PC-3 (cell line): ENCODE results near the gene GAS7. TPM values are rescaled to one million over a fixed set of nuclear protein-coding genes. Genes with fewer than 3 reads are reported as not detected.
"Not testable (repeated sequence)": the region's sequence is repeated elsewhere in the genome, so short reads cannot be mapped to it uniquely, and the experiment has no call there.

Experiments used
- ATAC-seq: fragments of 200-7000 bp; cut with Tn5 transposase; 2 replicates; pipeline ENCODE4 v1.9.1; 2020; ENCODE audit warnings: mild to moderate bottlenecking, moderate library complexity
- BruUV-seq: library from RNA; stranded (reverse); fragments of 400-500 nt; replicated peaks from 2 replicates; lab custom pipeline; 2021; lab: Mats Ljungman, UMichigan
- CTCF ChIA-PET: fragments of 300-600 bp; sonication (Branson Sonifier 250); formaldehyde crosslinking; loops from one replicate; lab custom pipeline; 2022; ENCODE audit warnings: antibody characterized with exemption; lab: Charles Lee
- POLR2A ChIA-PET: fragments of 300-600 bp; sonication (Branson Sonifier 250); formaldehyde crosslinking; loops from one replicate; lab custom pipeline; 2022; ENCODE audit warnings: antibody characterized with exemption; ENCODE audit not compliant: unreplicated experiment; lab: Charles Lee
- DNase-seq: peaks from one replicate; pipeline ENCODE4 v3.0.0-alpha.2; 2015
- H2AFZ ChIP-seq: fragments of 300-600 bp; sonication (generic); 2 replicates; pipeline ENCODE4 v1.6.0; 2016; ENCODE audit warnings: antibody characterized with exemption, low read length
- H3F3A ChIP-seq: fragments of 300-600 bp; sonication (generic); one replicate; pipeline ENCODE4 v1.6.0; 2017; ENCODE audit warnings: antibody characterized with exemption, low read length, control low read depth, mild to moderate bottlenecking; ENCODE audit not compliant: unreplicated experiment
- H3K27ac ChIP-seq: fragments of 300-600 bp; sonication (generic); 2 replicates; pipeline ENCODE4 v1.5.1; 2016; ENCODE audit warnings: mild to moderate bottlenecking, low read length
- H3K27me3 ChIP-seq: fragments of 300-600 bp; sonication (generic); 2 replicates; pipeline ENCODE4 v1.6.1; 2016; ENCODE audit warnings: low read length, mixed read lengths
- H3K36me3 ChIP-seq: fragments of 300-600 bp; sonication (generic); 2 replicates; pipeline ENCODE4 v1.6.1; 2016; ENCODE audit warnings: low read depth, mixed run types, low read length, mixed read lengths
- H3K4me1 ChIP-seq: fragments of 300-600 bp; sonication (generic); 2 replicates; pipeline ENCODE4 v1.5.1; 2016; ENCODE audit warnings: low read length; ENCODE audit not compliant: insufficient read depth
- H3K4me2 ChIP-seq: fragments of 300-600 bp; sonication (generic); 2 replicates; pipeline ENCODE4 v1.6.0; 2016; ENCODE audit warnings: low read length
- H3K4me3 ChIP-seq: fragments of 300-600 bp; sonication (generic); 2 replicates; pipeline ENCODE4 v1.5.1; 2016; ENCODE audit warnings: mild to moderate bottlenecking, low read length, mixed read lengths
- H3K79me2 ChIP-seq: fragments of 300-600 bp; sonication (generic); 2 replicates; pipeline ENCODE4 v1.6.1; 2017; ENCODE audit warnings: low read length, mixed read lengths
- H3K9ac ChIP-seq: fragments of 300-600 bp; sonication (generic); 2 replicates; pipeline ENCODE4 v1.6.0; 2016; ENCODE audit warnings: mild to moderate bottlenecking, low read length
- H3K9me2 ChIP-seq: fragments of 300-600 bp; sonication (generic); replicated peaks from 2 replicates; pipeline ENCODE4 v1.6.1; 2016; ENCODE audit warnings: mixed run types, low read length, mixed read lengths
- H3K9me3 ChIP-seq: fragments of 300-600 bp; sonication (generic); 2 replicates; pipeline ENCODE4 v1.6.1; 2016; ENCODE audit warnings: low read length, mixed read lengths
- H4K20me1 ChIP-seq: fragments of 300-600 bp; sonication (generic); 2 replicates; pipeline ENCODE4 v1.6.1; 2016; ENCODE audit warnings: low read length, mixed read lengths
- EZH2 ChIP-seq: fragments of 300-600 bp; sonication (generic); IDR thresholded peaks from one replicate; pipeline ENCODE4 v1.6.1; 2017; ENCODE audit warnings: antibody characterized with exemption, mild to moderate bottlenecking, low read length; ENCODE audit not compliant: unreplicated experiment
- EZH2phosphoT487 ChIP-seq: fragments of 300-600 bp; sonication (generic); IDR thresholded peaks from 2 replicates; pipeline ENCODE4 v1.6.1; 2018; ENCODE audit warnings: mild to moderate bottlenecking, antibody characterized with exemption, low read length, borderline replicate concordance
- intact Hi-C: fragments of 100-400 bp; cut with micrococcal nuclease; formaldehyde crosslinking; loops from 2 replicates; pipeline ENCODE4 v1.9.0; 2023
- total RNA-seq: library from RNA; depleted of rRNA; stranded (reverse); fragments of >200 nt; gene quantifications from 2 replicates; pipeline ENCODE4 v1.2.3, GENCODE V29; 2014
- TF ChIP-seq, protein P1 (sequence below): fragments of 300-600 bp; sonication (generic); conservative IDR thresholded peaks from 2 replicates; pipeline ENCODE4 v1.5.1; 2017; ENCODE audit warnings: antibody characterized with exemption, low read depth, mild to moderate bottlenecking, low read length

Gene GAS7
- total RNA-seq, 1 experiment from 2014 or later, result not detected

- CTCF ChIA-PET, result no interaction called here
- no peak overlapping the region for H3K9ac ChIP-seq
- no peak for TF ChIP-seq EZH2phosphoT487
- no peak for TF ChIP-seq EZH2
- TF ChIP-seq, protein P1, sequence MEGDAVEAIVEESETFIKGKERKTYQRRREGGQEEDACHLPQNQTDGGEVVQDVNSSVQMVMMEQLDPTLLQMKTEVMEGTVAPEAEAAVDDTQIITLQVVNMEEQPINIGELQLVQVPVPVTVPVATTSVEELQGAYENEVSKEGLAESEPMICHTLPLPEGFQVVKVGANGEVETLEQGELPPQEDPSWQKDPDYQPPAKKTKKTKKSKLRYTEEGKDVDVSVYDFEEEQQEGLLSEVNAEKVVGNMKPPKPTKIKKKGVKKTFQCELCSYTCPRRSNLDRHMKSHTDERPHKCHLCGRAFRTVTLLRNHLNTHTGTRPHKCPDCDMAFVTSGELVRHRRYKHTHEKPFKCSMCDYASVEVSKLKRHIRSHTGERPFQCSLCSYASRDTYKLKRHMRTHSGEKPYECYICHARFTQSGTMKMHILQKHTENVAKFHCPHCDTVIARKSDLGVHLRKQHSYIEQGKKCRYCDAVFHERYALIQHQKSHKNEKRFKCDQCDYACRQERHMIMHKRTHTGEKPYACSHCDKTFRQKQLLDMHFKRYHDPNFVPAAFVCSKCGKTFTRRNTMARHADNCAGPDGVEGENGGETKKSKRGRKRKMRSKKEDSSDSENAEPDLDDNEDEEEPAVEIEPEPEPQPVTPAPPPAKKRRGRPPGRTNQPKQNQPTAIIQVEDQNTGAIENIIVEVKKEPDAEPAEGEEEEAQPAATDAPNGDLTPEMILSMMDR, result no peak
- H3K79me2 ChIP-seq, result no peaks in the 10 kb centered on the region
- H3K27me3 ChIP-seq, result peaks cover 37% of the 10 kb centered on the region
- H3K9me2 ChIP-seq, result no peaks in the 10 kb centered on the region
- ATAC-seq, result no peak
- no TSS peak for BruUV-seq
- H3K4me1 ChIP-seq, result no peaks in the 10 kb centered on the region
- DNase-seq, result no peak
- H3K9me3 ChIP-seq, result no peaks in the 10 kb centered on the region
- POLR2A ChIA-PET, result no interaction called here
- no peaks in the 10 kb centered on the region for H3K36me3 ChIP-seq
- H4K20me1 ChIP-seq, result no peaks in the 10 kb centered on the region
- H3F3A ChIP-seq, result no peaks in the 10 kb centered on the region
- H3K27ac ChIP-seq, result no peak overlapping the region
- H3K4me2 ChIP-seq, result no peak overlapping the region
- H3K4me3 ChIP-seq, result no peak overlapping the region
- intact Hi-C loops, result no loop called here
- H2AFZ ChIP-seq, result no peak overlapping the region
These were observed 139.3 kb downstream of the GAS7 start for GRCh38 chr17:10058921-10059683.

DNA sequence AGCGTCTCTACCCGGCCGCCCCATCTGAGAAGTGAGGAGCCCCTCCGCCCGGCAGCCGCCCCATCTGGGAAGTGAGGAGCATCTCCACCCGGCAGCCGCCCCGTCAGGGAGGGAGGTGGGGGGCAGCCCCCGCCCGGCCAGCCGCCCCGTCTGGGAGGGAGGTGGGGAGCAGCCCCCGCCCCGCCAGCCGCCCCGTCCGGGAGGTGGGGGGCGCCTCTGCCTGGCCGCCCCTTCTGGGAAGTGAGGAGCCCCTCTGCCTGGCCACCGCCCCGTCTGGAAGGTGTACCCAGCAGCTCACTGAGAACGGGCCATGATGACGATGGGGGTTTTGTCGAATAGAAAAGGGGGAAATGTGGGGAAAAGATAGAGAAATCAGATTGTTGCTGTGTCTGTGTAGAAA, 140.9 kb downstream of the GAS7 start:
- H3K4me2 ChIP-seq, H3K4me3 ChIP-seq, H2AFZ ChIP-seq, CTCF ChIA-PET, H3K9me3 ChIP-seq, H3K27ac ChIP-seq, DNase-seq, intact Hi-C loops, H3K9me2 ChIP-seq, H3K36me3 ChIP-seq, ATAC-seq, H4K20me1 ChIP-seq, H3K9ac ChIP-seq, H3K79me2 ChIP-seq, H3K4me1 ChIP-seq, H3F3A ChIP-seq, BruUV-seq, POLR2A ChIA-PET: not testable (repeated sequence)
- H3K27me3 ChIP-seq, result peaks cover 48% of the 10 kb centered on the region

DNA sequence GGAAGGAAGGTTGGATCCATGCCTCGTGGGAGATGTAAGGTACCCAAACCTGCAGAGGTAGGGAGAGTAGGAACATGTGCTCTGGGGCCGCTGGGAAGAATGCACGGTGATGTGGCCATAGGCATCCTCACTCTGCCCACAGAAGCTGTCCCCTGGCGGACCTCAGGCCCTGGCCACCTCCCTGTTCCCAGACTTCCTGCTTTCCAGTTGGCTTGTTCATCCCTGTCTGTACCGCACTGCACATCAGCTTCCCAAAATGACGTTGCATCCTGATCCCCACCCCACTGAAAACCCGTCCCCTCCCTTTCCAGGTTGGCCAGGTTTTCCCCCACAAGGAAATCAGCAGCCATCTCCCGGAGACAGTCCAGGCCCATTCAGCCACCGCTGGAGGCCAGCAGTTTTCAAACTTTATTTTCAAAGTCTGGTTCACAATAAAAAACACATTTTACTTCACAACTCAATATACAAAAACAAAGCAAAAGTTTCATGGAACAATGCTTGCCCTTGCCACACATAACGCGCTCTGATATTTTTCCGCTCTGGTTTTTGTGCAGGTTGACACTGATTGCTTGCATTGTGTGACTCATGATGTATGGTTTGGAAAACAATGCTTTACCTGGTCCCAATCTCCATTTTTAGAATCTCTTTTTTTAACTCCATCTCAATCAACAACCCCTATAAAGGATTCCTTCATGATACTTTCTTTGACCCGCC, 143.0 kb downstream of the GAS7 start:
- ATAC-seq, result no peak
- ChIA-PET CTCF (no interaction called here), POLR2A (no interaction called here)
- H3K9me2 ChIP-seq, result no peaks in the 10 kb centered on the region
- DNase-seq, result no peak
- H3K4me1 ChIP-seq, result no peaks in the 10 kb centered on the region
- no peaks in the 10 kb centered on the region for H3F3A ChIP-seq
- no peak for TF ChIP-seq EZH2phosphoT487
- TF ChIP-seq EZH2, result no peak
- TF ChIP-seq, protein P1, result no peak
- H3K9ac ChIP-seq, result no peak overlapping the region
- H3K4me3 ChIP-seq, result no peak overlapping the region
- no peaks in the 10 kb centered on the region for H3K36me3 ChIP-seq
- H3K27ac ChIP-seq, result no peak overlapping the region
- no TSS peak for BruUV-seq
- no peak overlapping the region for H2AFZ ChIP-seq
- H4K20me1 ChIP-seq, result no peaks in the 10 kb centered on the region
- intact Hi-C loops, result no loop called here
- H3K79me2 ChIP-seq, result no peaks in the 10 kb centered on the region
- H3K4me2 ChIP-seq, result no peak overlapping the region
- H3K9me3 ChIP-seq, result no peaks in the 10 kb centered on the region
- peaks cover 62% of the 10 kb centered on the region for H3K27me3 ChIP-seq
